DMS153 treated with DMSO at 0.1 percent for 48 hours (cell line): ENCODE results near the gene ACADVL.
A peak's percentile ranks its signal among the peaks of the same experiment; 100 is the strongest.

Source experiments
- DNase-seq: peaks from one replicate; lab custom pipeline; 2025; ENCODE audit not compliant: unreplicated experiment; lab: John Stamatoyannopoulos, UW

Gene ACADVL

DNA sequence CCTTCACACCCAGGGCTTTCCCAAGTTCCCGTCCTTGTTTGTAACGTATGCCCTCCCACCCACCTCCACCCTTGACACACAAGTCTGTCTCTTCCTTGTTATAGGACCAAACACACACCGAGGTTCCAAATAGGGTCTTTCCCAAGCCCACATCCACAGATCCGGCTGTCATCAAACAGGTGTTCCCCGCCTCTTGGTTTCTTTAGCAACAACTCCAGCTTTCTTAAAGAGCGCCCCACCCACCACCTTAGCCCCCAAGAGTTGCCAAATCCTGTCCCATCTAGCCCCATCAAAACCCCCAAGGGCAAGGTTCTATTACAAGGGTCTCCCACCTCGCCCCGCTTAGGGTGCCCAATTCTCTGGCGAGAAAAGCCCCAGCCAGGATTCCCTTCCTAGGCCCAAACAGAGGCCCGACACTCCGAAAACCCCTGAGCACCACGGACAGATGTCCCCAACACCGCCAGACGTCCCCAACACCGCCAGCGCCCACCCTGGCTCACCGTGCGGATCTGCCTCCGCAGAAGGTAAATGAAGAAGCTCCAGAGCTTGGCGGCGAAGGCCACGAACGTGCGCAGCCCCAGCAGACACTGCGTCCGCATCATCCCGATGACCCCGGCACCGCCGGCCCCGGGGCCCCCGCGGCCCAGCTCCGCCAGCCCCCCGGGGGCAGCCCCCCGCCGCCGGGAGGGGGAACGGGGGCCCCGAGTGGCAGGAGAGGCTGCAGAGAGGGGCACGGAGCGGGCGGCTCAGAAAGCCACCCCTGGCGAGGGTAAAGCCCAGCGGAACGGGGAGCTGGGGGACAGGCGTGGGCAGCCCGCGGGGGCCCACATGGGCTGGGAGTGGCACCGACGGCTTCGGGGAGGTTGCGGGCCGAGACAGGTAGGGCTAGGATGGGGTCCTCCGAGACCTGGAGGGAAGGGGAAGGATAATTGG lies 31.2 kb downstream of the ACADVL start:
- DNase-seq: no peak

DNA sequence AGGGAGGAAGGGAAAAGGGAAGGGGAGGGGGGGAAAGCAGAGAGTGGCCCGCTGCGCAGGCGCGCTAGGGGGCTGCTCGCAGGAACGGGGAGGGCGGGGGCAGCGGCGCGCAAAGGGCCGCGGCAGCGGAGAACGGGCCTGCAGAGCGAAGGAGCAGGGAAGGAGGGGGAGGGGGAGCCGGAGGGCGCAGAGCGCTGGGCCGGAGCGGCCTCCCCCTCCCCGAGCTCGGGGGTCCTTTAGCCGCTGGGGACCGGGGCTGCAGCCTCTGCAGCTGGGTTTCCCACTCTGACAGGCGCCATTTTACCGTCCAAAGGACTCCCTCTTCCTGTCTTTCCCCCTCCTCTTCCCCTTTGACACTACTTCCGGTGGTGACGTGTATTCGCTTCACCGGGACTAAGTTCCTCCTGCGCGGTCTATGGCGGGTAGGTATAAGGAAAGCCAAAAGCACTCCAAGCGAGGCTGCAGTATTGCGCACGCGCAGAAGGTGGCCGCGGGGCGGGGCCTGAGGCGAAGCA lies 32.0 kb downstream of the ACADVL start, which contains the start of gene CTDNEP1:
CTDNEP1 (minus strand) TSS at position 74 of the 515 bp plus-strand sequence. CDS start 438 bp downstream, outside the sequence.
- DNase-seq: peak; percentile 64

DNA sequence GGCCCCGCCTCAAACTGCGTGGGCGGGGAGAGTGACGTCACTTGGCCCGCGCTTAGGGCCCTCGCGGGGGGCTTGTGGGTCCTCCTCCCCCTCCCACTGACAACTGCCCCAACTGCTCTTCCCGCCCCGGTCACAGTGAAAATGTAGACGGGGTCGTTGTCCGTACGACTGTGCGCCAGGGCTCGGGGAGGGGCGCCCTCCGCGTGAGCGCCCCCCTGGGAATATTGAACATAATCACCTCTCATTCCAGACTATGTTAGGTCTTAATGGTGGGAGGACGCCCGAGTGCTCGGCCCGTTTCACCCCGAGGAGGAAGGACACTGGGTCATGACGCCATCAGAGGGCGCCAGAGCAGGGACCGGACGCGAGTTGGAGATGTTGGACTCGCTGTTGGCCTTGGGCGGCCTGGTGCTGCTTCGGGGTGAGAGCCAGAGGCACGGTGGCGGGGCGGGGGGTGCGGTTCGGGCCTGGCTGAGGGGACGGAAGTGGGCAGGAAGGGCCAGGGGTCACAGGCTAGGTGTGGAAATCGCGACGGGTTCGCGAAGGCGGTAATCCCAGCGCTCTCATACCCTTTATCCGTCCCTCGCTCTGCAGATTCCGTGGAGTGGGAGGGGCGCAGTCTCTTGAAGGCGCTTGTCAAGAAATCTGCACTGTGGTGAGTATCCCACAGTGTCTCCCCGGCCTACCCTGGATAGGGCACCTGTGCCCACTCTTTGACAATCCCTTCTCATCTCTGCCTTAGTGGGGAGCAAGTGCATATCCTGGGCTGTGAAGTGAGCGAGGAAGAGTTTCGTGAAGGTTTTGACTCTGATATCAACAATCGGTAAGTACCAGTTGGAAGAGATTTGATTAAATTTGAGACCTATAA lies 32.7 kb downstream of the ACADVL start, which contains the start of gene ELP5:
ELP5 (plus strand) TSS at position 40 of the 868 bp plus-strand sequence; CDS start at position 376, 336 bp downstream.
- peak; percentile 16 for DNase-seq

GRCh38 chr17:7253082-7253481 lies 33.3 kb downstream of the ACADVL start:
- no peak for DNase-seq

DNA sequence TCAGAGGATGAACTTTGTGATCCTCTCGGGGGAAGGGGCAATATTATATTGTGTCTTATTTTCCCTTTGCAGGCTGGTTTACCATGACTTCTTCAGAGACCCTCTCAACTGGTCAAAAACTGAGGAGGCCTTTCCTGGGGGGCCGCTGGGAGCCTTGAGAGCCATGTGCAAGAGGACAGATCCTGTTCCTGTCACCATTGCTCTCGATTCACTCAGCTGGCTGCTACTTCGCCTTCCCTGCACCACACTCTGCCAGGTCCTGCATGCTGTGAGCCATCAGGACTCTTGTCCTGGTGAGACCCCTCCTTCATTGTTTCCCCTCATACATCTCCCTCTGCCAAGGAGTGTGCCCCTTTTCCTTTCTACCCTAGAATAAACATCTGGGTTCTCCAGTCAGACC lies 34.8 kb downstream of the ACADVL start:
- DNase-seq: no peak

- DNase-seq: no peak
Measured at GRCh38 chr17:7256766-7257456, 37.2 kb downstream of the ACADVL start.

DNA sequence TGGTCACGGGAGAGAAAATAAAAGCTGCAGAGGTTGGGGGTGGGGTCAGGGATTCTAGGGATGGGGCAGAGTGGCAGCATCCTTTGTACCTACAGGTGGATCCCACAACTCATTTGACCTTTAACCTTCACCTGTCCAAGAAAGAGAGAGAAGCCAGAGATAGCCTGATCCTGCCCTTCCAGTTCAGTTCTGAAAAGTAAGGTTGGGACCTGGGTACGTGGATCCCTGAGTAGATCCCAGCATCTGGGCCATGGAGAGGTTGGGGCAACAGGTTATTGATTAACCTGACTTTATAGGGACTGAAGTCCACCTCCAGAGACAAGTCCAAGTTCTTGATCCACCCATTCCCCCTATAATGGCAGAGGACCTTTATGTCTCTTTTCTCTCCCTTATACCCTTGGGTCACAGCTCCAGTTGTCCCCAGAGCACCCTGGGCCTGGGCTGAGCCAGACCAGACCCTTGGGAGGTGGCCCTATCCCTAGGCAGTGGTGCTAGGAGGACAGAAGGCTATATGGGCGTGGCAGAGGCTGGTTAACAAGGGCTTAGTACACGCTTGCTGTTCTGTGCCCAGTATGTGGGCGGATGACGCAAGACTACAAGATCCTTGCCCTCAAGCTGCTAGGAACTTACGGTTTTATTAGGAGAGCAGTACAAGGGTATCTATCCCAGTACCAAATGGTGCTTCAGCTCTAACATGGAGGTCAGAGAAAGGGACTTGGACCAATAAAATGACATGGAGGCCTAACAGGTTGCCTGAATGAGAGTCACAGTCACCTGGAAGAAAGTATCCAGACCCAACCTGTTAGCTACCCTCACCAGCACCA lies 39.2 kb downstream of the ACADVL start:
- DNase-seq: no peak

- DNase-seq: no peak
Measured at GRCh38 chr17:7259555-7259889, 39.8 kb downstream of the ACADVL start.

- DNase-seq: no peak
Measured at GRCh38 chr17:7260151-7260550, 40.4 kb downstream of the ACADVL start.

DNA sequence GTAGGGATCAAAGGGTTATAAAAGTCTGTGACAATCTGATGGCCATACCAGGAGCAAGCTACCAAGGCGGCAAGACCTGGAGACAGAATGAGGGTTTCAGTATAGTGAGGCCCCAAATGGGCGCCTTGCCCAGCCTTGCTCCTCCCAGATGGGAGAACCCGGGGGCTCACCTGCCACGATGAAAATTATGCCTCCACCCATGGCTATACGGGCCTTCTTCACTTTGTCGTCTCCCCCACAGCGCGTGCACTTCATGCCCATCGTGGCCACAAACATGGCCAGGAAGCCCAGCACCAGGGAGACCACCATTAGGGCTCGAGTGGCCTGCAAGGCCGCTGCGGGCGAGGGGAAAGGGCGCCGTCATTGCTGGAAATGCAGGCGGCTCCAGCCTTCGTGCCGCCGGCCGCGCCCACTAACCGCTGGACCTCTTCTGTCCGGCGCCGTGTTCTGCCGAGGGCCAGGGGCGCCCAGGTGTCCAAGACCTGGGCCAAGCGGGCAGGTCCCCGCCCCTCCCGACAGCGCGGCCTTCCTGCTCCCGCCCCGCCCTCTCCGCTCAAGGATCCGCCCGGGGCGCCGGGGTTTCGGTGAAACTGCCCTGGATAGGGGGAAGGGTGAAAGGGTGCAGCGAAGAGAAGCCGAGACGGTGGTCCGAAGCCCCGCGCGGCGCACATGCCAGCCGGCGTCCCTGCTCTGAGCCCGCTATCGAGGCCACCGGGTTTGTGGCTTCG lies 41.1 kb downstream of the ACADVL start:
- no peak for DNase-seq

DNA sequence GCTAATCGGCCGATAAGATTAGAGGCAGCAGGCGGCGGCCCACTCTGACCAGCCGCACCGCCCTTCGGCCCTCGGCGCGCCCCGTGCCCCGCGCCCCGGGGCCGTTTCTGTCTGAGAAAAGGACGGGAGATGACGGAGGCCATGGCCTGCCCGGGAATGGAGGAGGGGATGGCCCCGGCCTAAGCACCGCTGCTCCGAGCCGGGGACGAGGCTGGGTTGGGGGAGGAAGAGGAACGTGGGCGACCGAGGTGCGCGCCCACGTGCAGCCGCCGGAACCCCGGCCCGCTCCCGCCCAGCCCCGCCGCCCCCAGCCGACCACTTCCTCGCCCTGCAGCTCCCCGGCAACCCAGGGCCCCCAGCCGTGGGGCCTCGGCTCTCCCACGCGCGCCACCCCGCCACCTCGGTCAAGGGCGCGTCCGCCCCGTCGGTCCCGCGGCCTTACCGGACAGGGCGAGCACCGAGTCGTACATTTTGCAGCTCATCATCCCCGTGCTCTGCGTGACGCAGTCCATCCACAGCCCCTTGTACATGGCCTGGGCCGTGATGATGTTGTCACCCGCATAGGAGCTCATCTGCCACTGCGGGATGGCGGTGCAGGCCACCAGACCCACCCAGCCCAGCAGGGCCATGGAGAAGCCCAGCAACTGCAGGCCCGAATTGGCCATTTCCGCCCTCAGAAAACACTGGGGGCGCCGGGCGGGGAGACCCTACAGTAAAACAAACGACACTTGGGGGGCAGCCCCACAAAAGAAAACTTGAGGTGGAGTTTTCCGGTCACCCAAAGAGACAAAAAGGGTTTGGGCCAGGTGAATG lies 41.8 kb downstream of the ACADVL start:
- DNase-seq: no peak

- peak; percentile 40 for DNase-seq
Measured at GRCh38 chr17:7262192-7262934, 42.6 kb downstream of the ACADVL start, which contains the start of gene CLDN7. TSS of gene CLDN7 (minus strand) at chr17:7262478. CDS start at chr17:7262043, 435 bp downstream.

GRCh38 chr17:7262935-7263800 lies 43.4 kb downstream of the ACADVL start:
- no peak for DNase-seq

DNA sequence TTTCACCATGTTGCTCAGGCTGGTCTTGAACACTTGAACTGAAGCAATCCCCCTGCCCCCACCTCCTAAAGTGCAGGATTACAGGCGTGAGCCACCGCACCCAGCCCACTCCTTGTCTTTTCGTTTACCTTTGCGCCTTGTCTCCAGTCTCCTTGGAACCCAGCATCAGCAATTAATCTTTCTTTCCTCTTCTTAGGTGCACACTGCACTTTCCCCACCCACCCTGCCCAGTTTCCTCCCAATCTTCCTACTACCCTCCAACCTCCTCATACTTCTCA lies 44.0 kb downstream of the ACADVL start:
- DNase-seq: no peak

DNA sequence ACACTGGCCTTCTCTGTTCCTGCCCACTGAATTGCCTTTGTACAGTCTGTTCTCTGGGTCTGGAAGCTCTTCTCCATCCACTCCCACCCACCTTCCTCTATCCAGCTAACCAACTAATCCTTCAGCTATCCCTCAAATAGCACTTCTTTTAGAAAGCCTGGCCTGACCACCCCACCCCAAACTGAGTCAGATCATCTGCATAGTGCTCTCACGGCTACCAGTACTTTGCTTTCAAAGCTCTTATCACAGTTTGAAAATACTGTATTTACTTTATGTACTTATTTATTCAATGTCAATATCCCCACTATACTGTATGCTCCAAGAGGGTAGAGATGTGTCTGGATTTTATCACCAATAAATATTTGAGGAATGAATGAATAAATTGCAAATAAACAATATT lies 47.0 kb downstream of the ACADVL start:
- no peak for DNase-seq
